ENCODE data around the gene CLIC4. TPM values are rescaled to one million over a fixed set of nuclear protein-coding genes. Genes with fewer than 3 reads are reported as not detected.

CLIC4 gene
- total RNA-seq, 1 donor from 2014 or later: 136 TPM

- Mint-ChIP-seq H3K27ac (no peak overlapping the region), H3K4me1 (peaks cover 19% of the 10 kb centered on the region), H3K27me3 (ENCODE audit: low read depth) (no peaks in the 10 kb centered on the region), H3K4me3 (no peak overlapping the region), H3K36me3 (no peaks in the 10 kb centered on the region), H3K9me3 (no peaks in the 10 kb centered on the region)
- TF ChIP-seq CTCF (IDR thresholded peaks at IDR 0.05; ENCODE audit: unreplicated experiment): no peak
- DNase-seq (ENCODE audit: low spot score in 2 of 2, unreplicated experiment in 2 of 2): no peak
Observed at GRCh38 chr1:24859063-24860010, 114.1 kb downstream of the CLIC4 start.

GRCh38 chr1:24860841-24861240 is 115.6 kb downstream of the CLIC4 start:
- Mint-ChIP-seq H3K4me3 (no peak overlapping the region), H3K36me3 (no peaks in the 10 kb centered on the region), H3K27ac (no peak overlapping the region), H3K27me3 (ENCODE audit: low read depth) (no peaks in the 10 kb centered on the region), H3K9me3 (no peaks in the 10 kb centered on the region), H3K4me1 (peaks cover 27% of the 10 kb centered on the region)
- no peak for DNase-seq (ENCODE audit: low spot score in 2 of 2, unreplicated experiment in 2 of 2)
- TF ChIP-seq CTCF (IDR thresholded peaks at IDR 0.05; ENCODE audit: unreplicated experiment): no peak

- Mint-ChIP-seq H3K36me3 (no peaks in the 10 kb centered on the region), H3K4me3 (no peak overlapping the region), H3K4me1 (peaks cover 29% of the 10 kb centered on the region), H3K27ac (peak overlapping the region; percentile 48), H3K27me3 (ENCODE audit: low read depth) (no peaks in the 10 kb centered on the region), H3K9me3 (no peaks in the 10 kb centered on the region)
- TF ChIP-seq CTCF (IDR thresholded peaks at IDR 0.05; ENCODE audit: unreplicated experiment): no peak
- DNase-seq (ENCODE audit: low spot score in 2 of 2, unreplicated experiment in 2 of 2): no peak
Observed at GRCh38 chr1:24861821-24862727, 116.8 kb downstream of the CLIC4 start.

- Mint-ChIP-seq H3K4me1 (peaks cover 32% of the 10 kb centered on the region), H3K4me3 (no peak overlapping the region), H3K27ac (peak overlapping the region; percentile 48), H3K27me3 (ENCODE audit: low read depth) (no peaks in the 10 kb centered on the region), H3K9me3 (no peaks in the 10 kb centered on the region), H3K36me3 (no peaks in the 10 kb centered on the region)
- no peak for DNase-seq (ENCODE audit: low spot score in 2 of 2, unreplicated experiment in 2 of 2)
- TF ChIP-seq CTCF (IDR thresholded peaks at IDR 0.05; ENCODE audit: unreplicated experiment): no peak
Observed at GRCh38 chr1:24862775-24863483, 117.7 kb downstream of the CLIC4 start.

- Mint-ChIP-seq H3K9me3 (no peaks in the 10 kb centered on the region), H3K27ac (peak overlapping the region; percentile 82), H3K4me1 (peaks cover 32% of the 10 kb centered on the region), H3K4me3 (no peak overlapping the region), H3K27me3 (ENCODE audit: low read depth) (no peaks in the 10 kb centered on the region), H3K36me3 (no peaks in the 10 kb centered on the region)
- DNase-seq (ENCODE audit: low spot score in 2 of 2, unreplicated experiment in 2 of 2): no peak
- no peak for TF ChIP-seq CTCF (IDR thresholded peaks at IDR 0.05; ENCODE audit: unreplicated experiment)
Observed at GRCh38 chr1:24864370-24864777, 119.1 kb downstream of the CLIC4 start.
